Measurements from ENCODE around the gene TVP23A. TPM values are rescaled to one million over a fixed set of nuclear protein-coding genes. Genes with fewer than 3 reads are reported as not detected.
A peak's percentile ranks its signal among the peaks of the same experiment; 100 is the strongest.

The TVP23A gene
- total and polyA plus RNA-seq, 8 donors = 0.05 to 0.34 (median 0.16) TPM; not detected in 3

DNA sequence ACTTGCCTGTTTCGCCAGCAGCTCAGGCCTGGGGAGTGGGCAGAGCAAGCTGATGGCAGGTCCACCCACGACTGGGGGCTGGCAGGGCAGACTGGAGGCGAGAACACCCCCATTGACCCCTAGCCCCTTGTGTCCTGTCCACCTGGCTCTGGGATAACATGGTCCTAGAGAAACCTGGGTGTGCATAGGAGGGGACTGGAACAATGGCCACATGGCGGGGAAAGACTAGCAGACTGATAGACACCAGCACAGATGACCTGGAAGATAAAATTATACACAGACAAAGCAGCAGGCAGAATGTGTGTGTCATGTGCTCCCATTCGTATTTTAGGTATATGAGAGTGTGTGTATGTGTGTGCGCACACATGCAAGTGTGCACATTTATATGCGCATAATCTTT, 51.5 kb downstream of the TVP23A start:
- intact Hi-C loops (cut with DNase I) = loop anchor here in 1 of 3 donors (10.0 kb wide), 1 partner anchor 148 kb away; no protein-coding TSS in a partner anchor
- Histone ChIP-seq H3K27me3 (no peaks in the 10 kb centered on the region), H3K9me3 (no peaks in the 10 kb centered on the region), H3K4me3 (no peak overlapping the region), H3K27ac (no peak overlapping the region), H3K4me1 (no peaks in the 10 kb centered on the region), H3K36me3 (peaks cover 0 to 6% (median 3%) of the 10 kb centered on the region in 3 donors)
- TF ChIP-seq, protein P1, sequence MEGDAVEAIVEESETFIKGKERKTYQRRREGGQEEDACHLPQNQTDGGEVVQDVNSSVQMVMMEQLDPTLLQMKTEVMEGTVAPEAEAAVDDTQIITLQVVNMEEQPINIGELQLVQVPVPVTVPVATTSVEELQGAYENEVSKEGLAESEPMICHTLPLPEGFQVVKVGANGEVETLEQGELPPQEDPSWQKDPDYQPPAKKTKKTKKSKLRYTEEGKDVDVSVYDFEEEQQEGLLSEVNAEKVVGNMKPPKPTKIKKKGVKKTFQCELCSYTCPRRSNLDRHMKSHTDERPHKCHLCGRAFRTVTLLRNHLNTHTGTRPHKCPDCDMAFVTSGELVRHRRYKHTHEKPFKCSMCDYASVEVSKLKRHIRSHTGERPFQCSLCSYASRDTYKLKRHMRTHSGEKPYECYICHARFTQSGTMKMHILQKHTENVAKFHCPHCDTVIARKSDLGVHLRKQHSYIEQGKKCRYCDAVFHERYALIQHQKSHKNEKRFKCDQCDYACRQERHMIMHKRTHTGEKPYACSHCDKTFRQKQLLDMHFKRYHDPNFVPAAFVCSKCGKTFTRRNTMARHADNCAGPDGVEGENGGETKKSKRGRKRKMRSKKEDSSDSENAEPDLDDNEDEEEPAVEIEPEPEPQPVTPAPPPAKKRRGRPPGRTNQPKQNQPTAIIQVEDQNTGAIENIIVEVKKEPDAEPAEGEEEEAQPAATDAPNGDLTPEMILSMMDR (IDR thresholded peaks at IDR 0.05) = no peak
- 87 to 90% methylated on average over 7 of the region's 7 CpGs for WGBS, 2 donors
- no peak for FAIRE-seq
- no peak for DNase-seq
- ATAC-seq = no peak

DNA sequence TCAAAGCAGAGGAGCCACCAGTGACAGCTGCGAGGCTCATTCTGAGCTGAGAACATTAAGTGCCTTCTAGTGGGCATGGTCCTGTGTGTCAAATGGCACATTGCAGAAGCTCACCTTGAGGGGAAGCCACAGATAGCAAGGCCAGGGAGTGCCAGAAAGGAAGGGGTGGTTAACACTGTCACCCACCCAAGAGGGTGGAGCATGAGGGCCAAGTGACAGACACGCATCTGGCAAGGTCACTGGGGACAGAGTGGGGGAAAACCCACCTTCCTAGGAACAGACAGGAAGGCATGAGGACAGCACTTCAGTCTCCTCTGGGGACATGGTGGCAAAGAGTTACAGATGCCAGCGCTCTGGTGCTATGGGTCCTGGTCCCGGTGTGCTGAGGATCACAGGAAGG, 52.8 kb downstream of the TVP23A start:
- intact Hi-C loops (cut with DNase I) = loop anchor here in 1 of 3 donors (10.0 kb wide), 1 partner anchor 149 kb away; no protein-coding TSS in a partner anchor
- DNase-seq (no peak), FAIRE-seq (no peak), ATAC-seq (no peak)
- Histone ChIP-seq H3K4me1 (no peaks in the 10 kb centered on the region), H3K36me3 (peaks cover 3 to 19% (median 16%) of the 10 kb centered on the region in 3 donors), H3K9me3 (no peaks in the 10 kb centered on the region), H3K4me3 (no peak overlapping the region), H3K27me3 (no peaks in the 10 kb centered on the region), H3K27ac (no peak overlapping the region)
- TF ChIP-seq, protein P1 (IDR thresholded peaks at IDR 0.05) = no peak
- 84 to 87% methylated on average over 4 of the region's 4 CpGs for whole genome bisulfite sequencing, 2 donors

DNA sequence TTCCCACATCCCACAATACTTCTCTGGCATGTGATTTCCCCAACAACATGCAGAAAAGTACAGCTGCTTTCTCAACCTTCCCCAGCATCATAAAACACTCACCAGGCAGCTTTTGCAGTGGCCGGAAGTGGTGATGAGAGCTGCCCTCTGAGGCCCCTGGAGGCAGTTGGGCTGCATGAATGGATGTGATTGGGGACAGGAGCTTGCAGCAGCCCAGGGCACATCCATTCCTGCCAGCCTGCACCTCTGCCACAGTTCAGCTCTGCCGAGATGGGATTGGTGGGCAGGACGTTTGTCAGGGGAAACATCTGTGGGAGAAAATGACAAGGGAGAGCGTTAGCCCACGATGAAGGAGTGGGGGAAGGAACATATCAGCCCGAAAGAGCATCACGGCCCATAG, 55.1 kb downstream of the TVP23A start:
- ATAC-seq (no peak), DNase-seq (no peak), FAIRE-seq (no peak)
- no peaks in the 10 kb centered on the region for H3K27me3 ChIP-seq
- intact Hi-C loops (cut with DNase I) = loop anchor here in 1 of 3 donors (10.0 kb wide), 1 partner anchor 151 kb away; no protein-coding TSS in a partner anchor
- H3K9me3 ChIP-seq = no peaks in the 10 kb centered on the region
- TF ChIP-seq, protein P1 (IDR thresholded peaks at IDR 0.05) = no peak
- no peaks in the 10 kb centered on the region for H3K4me1 ChIP-seq
- no peak overlapping the region for H3K27ac ChIP-seq
- 96% methylated on average over 7 of the region's 7 CpGs for WGBS, 2 donors
- no peak overlapping the region for H3K4me3 ChIP-seq
- H3K36me3 ChIP-seq = peaks cover 9 to 40% (median 39%) of the 10 kb centered on the region in 3 donors

DNA sequence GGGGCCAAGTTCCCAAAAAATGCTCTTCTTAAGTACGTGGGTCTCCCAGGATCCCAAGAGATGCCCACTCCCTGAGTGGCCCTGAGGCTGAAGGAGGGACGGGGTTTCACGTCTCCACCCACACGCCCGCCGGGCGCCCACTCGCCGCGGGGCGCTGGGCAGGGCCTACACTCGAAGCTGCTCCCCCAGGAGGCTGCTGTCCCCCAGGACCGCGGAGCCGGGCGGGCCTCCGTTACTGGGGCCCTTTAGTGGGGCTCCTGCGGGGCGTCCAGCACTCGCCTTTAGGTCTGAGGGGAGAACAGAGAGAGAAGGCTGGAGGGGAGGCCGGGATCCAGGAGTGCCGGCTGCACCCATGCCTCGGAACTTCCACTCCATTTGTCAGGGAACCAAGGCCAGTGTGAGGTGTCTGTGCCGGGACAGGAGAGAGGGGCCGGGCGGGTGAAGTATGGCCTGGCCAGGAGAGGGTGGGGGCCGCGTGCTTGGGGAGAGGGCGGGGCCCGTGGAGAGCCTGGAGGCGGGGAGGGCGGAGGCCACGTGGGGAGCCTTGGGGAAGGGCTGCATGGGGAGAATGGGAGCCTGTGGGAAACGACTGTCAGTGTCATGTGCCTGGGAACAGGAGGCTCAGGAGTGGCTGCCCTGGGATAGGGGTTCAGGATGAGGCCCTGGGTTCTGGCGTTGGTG, 56.1 kb downstream of the TVP23A start:
- H3K4me1 ChIP-seq = no peaks in the 10 kb centered on the region
- FAIRE-seq = no peak
- ATAC-seq = no peak
- no peak overlapping the region for H3K27ac ChIP-seq
- DNase-seq = no peak
- no peaks in the 10 kb centered on the region for H3K27me3 ChIP-seq
- TF ChIP-seq, protein P1 (IDR thresholded peaks at IDR 0.05) = no peak
- H3K9me3 ChIP-seq = no peaks in the 10 kb centered on the region
- 94 to 96% methylated on average over 30 to 35 of the region's 35 CpGs for WGBS, 2 donors
- intact Hi-C loops (cut with DNase I) = loop anchor here in 1 of 3 donors (10.0 kb wide), 1 partner anchor 152 kb away; no protein-coding TSS in a partner anchor
- peaks cover 9 to 49% (median 46%) of the 10 kb centered on the region in 3 donors for H3K36me3 ChIP-seq
- H3K4me3 ChIP-seq = no peak overlapping the region

DNA sequence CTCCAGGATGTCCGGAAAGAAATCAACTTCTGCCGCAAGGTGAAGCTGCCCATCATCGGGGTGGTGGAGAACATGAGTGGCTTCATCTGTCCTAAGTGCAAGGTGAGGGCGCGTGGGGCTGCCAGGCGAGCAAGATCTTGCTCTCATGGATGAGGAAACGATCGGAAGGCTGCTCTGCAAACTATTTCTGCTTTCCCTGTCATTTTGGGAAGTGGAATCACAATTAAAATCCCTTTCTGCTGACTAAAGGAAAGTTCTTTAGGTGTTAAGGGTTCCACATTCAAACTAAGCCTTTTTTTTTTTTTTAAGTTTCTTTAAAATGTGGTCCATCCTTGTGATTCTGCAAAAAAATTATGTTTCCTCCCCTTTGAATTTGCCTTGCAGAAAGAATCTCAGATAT, 57.2 kb downstream of the TVP23A start:
- no peak overlapping the region for H3K27ac ChIP-seq
- TF ChIP-seq, protein P1 (IDR thresholded peaks at IDR 0.05) = no peak
- H3K36me3 ChIP-seq = peaks cover 9 to 60% (median 53%) of the 10 kb centered on the region in 3 donors
- H3K4me3 ChIP-seq = no peak overlapping the region
- H3K9me3 ChIP-seq = no peaks in the 10 kb centered on the region
- WGBS, 2 donors = 88 to 91% methylated on average over 8 of the region's 8 CpGs
- no peaks in the 10 kb centered on the region for H3K27me3 ChIP-seq
- H3K4me1 ChIP-seq = no peaks in the 10 kb centered on the region
- DNase-seq (no peak), ATAC-seq (peak in 1 of 4 donors; percentile 30), FAIRE-seq (no peak)
- intact Hi-C loops (cut with DNase I) = loop anchor here in 1 of 3 donors (10.0 kb wide), 1 partner anchor 153 kb away; no protein-coding TSS in a partner anchor
